ENCODE measurements around the gene LRRN4CL. TPM values are rescaled to one million over a fixed set of nuclear protein-coding genes. Genes with fewer than 3 reads are reported as not detected.

Gene LRRN4CL
- total and polyA plus RNA-seq, 7 donors = 1.8 to 4.8 (median 3.0) TPM

GRCh38 chr11:62726156-62726914 lies 37.0 kb upstream of the LRRN4CL start:
- no peak for TF ChIP-seq CTCF (IDR thresholded peaks at IDR 0.05)
- WGBS, 3 donors = 0 to 1% (median 1%) methylated on average over 38 to 51 of the region's 51 CpGs
- intact Hi-C loops (cut with DNase I) = loop anchor here (5.0 kb wide), 2 partner anchors 36 to 41 kb away; partner anchors contain the start of gene POLR2G (in 1 of the 2)
- Histone ChIP-seq H3K27me3 (ENCODE audit: insufficient read depth in 3 of 3, low read length in 2 of 3) (no peaks in the 10 kb centered on the region), H3K36me3 (ENCODE audit: insufficient read depth in 1 of 2, low read depth in 1 of 2) (peaks cover 7 to 42% of the 10 kb centered on the region in 2 donors), H3K4me3 (peak overlapping the region; percentile 76), H3K4me1 (peaks cover 38% of the 10 kb centered on the region), H3K9me3 (no peaks in the 10 kb centered on the region), H3K27ac (peak overlapping the region; percentile 98)
- no peak for ATAC-seq
- DNase-seq = peak in 1 of 2 donors; percentile 30

GRCh38 chr11:62725646-62726045 lies 36.3 kb upstream of the LRRN4CL start:
- TF ChIP-seq CTCF (IDR thresholded peaks at IDR 0.05) = no peak
- Histone ChIP-seq H3K27ac (peak overlapping the region; percentile 98), H3K4me3 (peak overlapping the region; percentile 76), H3K9me3 (no peaks in the 10 kb centered on the region), H3K27me3 (ENCODE audit: insufficient read depth in 3 of 3, low read length in 2 of 3) (no peaks in the 10 kb centered on the region), H3K4me1 (peaks cover 36% of the 10 kb centered on the region), H3K36me3 (ENCODE audit: insufficient read depth in 1 of 2, low read depth in 1 of 2) (peaks cover 8 to 42% of the 10 kb centered on the region in 2 donors)
- 0 to 1% (median 0%) methylated on average over 7 of the region's 7 CpGs for WGBS, 3 donors
- DNase-seq (no peak), ATAC-seq (no peak)
- intact Hi-C loops (cut with DNase I) = loop anchor here (5.0 kb wide), 2 partner anchors 37 to 42 kb away; partner anchors contain the start of gene POLR2G (in 1 of the 2)

DNA sequence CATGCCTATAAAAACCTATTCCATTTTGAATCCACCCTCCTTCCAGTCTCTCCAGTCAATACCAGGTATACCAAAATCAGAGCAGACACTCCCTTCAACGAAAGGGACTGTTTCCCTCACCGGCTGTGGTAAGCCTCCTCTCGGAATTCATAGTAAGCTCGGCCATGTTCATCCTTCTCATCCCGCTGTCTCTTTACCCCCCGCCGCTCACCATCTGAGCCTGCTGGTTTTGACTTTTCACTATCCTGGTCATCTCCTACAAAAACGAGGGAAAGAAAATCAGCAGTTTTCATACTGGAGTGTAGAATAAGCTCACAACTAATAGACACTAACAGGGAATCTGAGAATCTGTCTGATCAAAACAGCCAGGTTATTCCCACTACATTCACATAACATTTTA lies 34.8 kb upstream of the LRRN4CL start:
- Histone ChIP-seq H3K9me3 (no peaks in the 10 kb centered on the region), H3K4me3 (peak overlapping the region; percentile 76), H3K4me1 (peaks cover 23% of the 10 kb centered on the region), H3K27ac (no peak overlapping the region), H3K27me3 (ENCODE audit: insufficient read depth in 3 of 3, low read length in 2 of 3) (no peaks in the 10 kb centered on the region), H3K36me3 (ENCODE audit: insufficient read depth in 1 of 2, low read depth in 1 of 2) (peaks cover 12 to 56% of the 10 kb centered on the region in 2 donors)
- DNase-seq (no peak), ATAC-seq (no peak)
- intact Hi-C loops (cut with DNase I) = no loop called here
- no peak for TF ChIP-seq CTCF (IDR thresholded peaks at IDR 0.05)
- 37 to 50% (median 40%) methylated on average over 8 of the region's 8 CpGs for WGBS, 3 donors

GRCh38 chr11:62721994-62722393 lies 32.7 kb upstream of the LRRN4CL start:
- Histone ChIP-seq H3K9me3 (no peaks in the 10 kb centered on the region), H3K4me1 (peaks cover 28% of the 10 kb centered on the region), H3K27me3 (ENCODE audit: insufficient read depth in 3 of 3, low read length in 2 of 3) (no peaks in the 10 kb centered on the region), H3K36me3 (ENCODE audit: insufficient read depth in 1 of 2, low read depth in 1 of 2) (peaks cover 12 to 78% of the 10 kb centered on the region in 2 donors), H3K27ac (no peak overlapping the region), H3K4me3 (no peak overlapping the region)
- intact Hi-C loops (cut with DNase I) = no loop called here
- DNase-seq (no peak), ATAC-seq (no peak)
- 73 to 78% (median 76%) methylated on average over 7 of the region's 7 CpGs for WGBS, 3 donors
- no peak for TF ChIP-seq CTCF (IDR thresholded peaks at IDR 0.05)
